ENCODE results near the gene ATE1. TPM values are rescaled to one million over a fixed set of nuclear protein-coding genes. Genes with fewer than 3 reads are reported as not detected.

The ATE1 gene
- total RNA-seq, 4 donors from 2014 or later: 13.5 to 90.2 (median 27.7) TPM

GRCh38 chr10:121791761-121792160 lies 136.1 kb downstream of the ATE1 start:
- TF ChIP-seq CTCF (IDR thresholded peaks at IDR 0.05) (no peak), POLR2A (IDR thresholded peaks at IDR 0.05) (no peak)
- H3K4me3 ChIP-seq: no peak overlapping the region
- no peaks in the 10 kb centered on the region for H3K4me1 ChIP-seq
- no peak overlapping the region for H3K27ac ChIP-seq
- intact Hi-C loops (cut with DNase I; ENCODE audit: low total_unique reads): no loop called here
- H3K9me3 ChIP-seq: no peaks in the 10 kb centered on the region
- DNase-seq: no peak
- no peaks in the 10 kb centered on the region for H3K27me3 ChIP-seq
- no peaks in the 10 kb centered on the region for H3K36me3 ChIP-seq

- no peaks in the 10 kb centered on the region for H3K36me3 ChIP-seq
- no peaks in the 10 kb centered on the region for H3K27me3 ChIP-seq
- no peaks in the 10 kb centered on the region for H3K9me3 ChIP-seq
- H3K27ac ChIP-seq: no peak overlapping the region
- TF ChIP-seq CTCF (IDR thresholded peaks at IDR 0.05) (no peak), POLR2A (IDR thresholded peaks at IDR 0.05) (no peak)
- no peak overlapping the region for H3K4me3 ChIP-seq
- intact Hi-C loops (cut with DNase I; ENCODE audit: low total_unique reads): no loop called here
- no peaks in the 10 kb centered on the region for H3K4me1 ChIP-seq
- DNase-seq: no peak
Observed at GRCh38 chr10:121788717-121789116, 139.1 kb downstream of the ATE1 start.

- intact Hi-C loops (cut with DNase I; ENCODE audit: low total_unique reads): no loop called here
- DNase-seq: no peak
- Histone ChIP-seq H3K27me3 (no peaks in the 10 kb centered on the region), H3K4me1 (no peaks in the 10 kb centered on the region), H3K27ac (no peak overlapping the region), H3K9me3 (no peaks in the 10 kb centered on the region), H3K36me3 (no peaks in the 10 kb centered on the region), H3K4me3 (no peak overlapping the region)
- TF ChIP-seq POLR2A (IDR thresholded peaks at IDR 0.05): no peak
- TF ChIP-seq CTCF (IDR thresholded peaks at IDR 0.05): no peak
Observed at GRCh38 chr10:121788115-121788514, 139.7 kb downstream of the ATE1 start.

GRCh38 chr10:121787169-121787568 lies 140.7 kb downstream of the ATE1 start:
- no peaks in the 10 kb centered on the region for H3K4me1 ChIP-seq
- H3K27ac ChIP-seq: no peak overlapping the region
- intact Hi-C loops (cut with DNase I; ENCODE audit: low total_unique reads): no loop called here
- H3K27me3 ChIP-seq: no peaks in the 10 kb centered on the region
- H3K9me3 ChIP-seq: no peaks in the 10 kb centered on the region
- no peak for DNase-seq
- no peak overlapping the region for H3K4me3 ChIP-seq
- no peaks in the 10 kb centered on the region for H3K36me3 ChIP-seq
- TF ChIP-seq POLR2A (IDR thresholded peaks at IDR 0.05): no peak
- TF ChIP-seq CTCF (IDR thresholded peaks at IDR 0.05): no peak

GRCh38 chr10:121783782-121784372 lies 144.0 kb downstream of the ATE1 start:
- Histone ChIP-seq H3K27ac (no peak overlapping the region), H3K9me3 (no peaks in the 10 kb centered on the region), H3K4me3 (no peak overlapping the region), H3K4me1 (no peaks in the 10 kb centered on the region), H3K27me3 (no peaks in the 10 kb centered on the region), H3K36me3 (no peaks in the 10 kb centered on the region)
- intact Hi-C loops (cut with DNase I; ENCODE audit: low total_unique reads): no loop called here
- TF ChIP-seq POLR2A (IDR thresholded peaks at IDR 0.05) (no peak), CTCF (IDR thresholded peaks at IDR 0.05) (no peak)
- no peak for DNase-seq

Data from uterus (tissue), 4 donors.